ENCODE data around the gene CHRNG.

DNA sequence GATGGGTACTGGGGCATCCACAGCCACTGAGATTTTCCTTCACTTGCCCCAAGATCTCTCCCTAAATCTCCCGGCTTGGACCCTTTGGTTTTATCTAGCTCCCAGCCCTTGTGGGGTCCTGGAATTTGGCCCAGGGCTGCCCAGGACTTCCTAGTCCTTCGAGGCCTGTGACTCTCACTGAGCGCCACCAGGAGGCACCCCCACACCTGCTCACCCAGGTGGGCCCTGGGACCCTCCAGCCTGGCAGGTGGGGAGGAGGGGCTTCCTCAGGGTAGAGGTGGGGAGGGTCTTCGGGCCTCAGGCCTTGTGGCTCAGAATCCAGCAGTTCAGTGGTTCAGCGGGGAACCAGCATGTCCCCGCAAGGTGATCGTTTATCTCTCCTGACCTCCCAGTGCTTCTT lies 31.2 kb upstream of the CHRNG start:
- no peak for TF ChIP-seq TAF1 (IDR thresholded peaks at IDR 0.05; ENCODE audit: low read depth, low read length)
- TF ChIP-seq POLR2A (IDR thresholded peaks at IDR 0.05; ENCODE audit: low read depth, low read length): no peak
- TF ChIP-seq PAX5 (IDR thresholded peaks at IDR 0.05; ENCODE audit: insufficient read depth, low read length, severe bottlenecking): no peak
